Loucy (cell line): Measurements from ENCODE around the gene B4GALT3.

Experiments used
- EZH2phosphoT487 ChIP-seq: fragments of 200-600 bp; IDR thresholded peaks from 2 replicates; pipeline ENCODE4 v1.6.1; 2018; ENCODE audit warnings: antibody characterized with exemption, mild to moderate bottlenecking, moderate library complexity, borderline replicate concordance
- TF ChIP-seq, protein P1 (sequence below): fragments of 200-600 bp; sonication (generic); conservative IDR thresholded peaks from 2 replicates; pipeline ENCODE4 v1.5.1; 2014; ENCODE audit warnings: mild to moderate bottlenecking, antibody characterized with exemption, low read length

DNA sequence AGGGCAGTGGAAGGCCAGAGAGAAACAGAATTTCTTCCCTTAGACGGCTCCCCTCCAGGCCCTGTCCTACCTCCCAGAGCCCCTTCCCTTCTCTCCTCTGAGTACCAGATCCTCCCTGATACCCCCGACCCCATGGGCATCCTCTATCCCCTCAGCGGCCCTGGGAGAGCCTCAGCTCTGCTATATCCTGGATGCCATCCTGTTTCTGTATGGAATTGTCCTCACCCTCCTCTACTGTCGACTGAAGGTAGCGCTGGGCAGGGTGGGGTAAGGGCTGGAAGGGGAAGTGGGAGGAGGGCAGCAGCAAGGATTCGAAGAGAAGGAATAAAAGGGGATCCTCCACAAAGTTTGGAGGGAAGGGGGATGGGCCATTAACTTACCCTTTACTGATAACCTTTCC is 40.5 kb upstream of the B4GALT3 start:
- TF ChIP-seq, protein P1, sequence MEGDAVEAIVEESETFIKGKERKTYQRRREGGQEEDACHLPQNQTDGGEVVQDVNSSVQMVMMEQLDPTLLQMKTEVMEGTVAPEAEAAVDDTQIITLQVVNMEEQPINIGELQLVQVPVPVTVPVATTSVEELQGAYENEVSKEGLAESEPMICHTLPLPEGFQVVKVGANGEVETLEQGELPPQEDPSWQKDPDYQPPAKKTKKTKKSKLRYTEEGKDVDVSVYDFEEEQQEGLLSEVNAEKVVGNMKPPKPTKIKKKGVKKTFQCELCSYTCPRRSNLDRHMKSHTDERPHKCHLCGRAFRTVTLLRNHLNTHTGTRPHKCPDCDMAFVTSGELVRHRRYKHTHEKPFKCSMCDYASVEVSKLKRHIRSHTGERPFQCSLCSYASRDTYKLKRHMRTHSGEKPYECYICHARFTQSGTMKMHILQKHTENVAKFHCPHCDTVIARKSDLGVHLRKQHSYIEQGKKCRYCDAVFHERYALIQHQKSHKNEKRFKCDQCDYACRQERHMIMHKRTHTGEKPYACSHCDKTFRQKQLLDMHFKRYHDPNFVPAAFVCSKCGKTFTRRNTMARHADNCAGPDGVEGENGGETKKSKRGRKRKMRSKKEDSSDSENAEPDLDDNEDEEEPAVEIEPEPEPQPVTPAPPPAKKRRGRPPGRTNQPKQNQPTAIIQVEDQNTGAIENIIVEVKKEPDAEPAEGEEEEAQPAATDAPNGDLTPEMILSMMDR, result no peak
- TF ChIP-seq EZH2phosphoT487, result no peak
